H1 (cell line): ENCODE results near the gene PNMA8B. TPM values are rescaled to one million over a fixed set of nuclear protein-coding genes. Genes with fewer than 3 reads are reported as not detected.
"Not testable (repeated sequence)": the region's sequence is repeated elsewhere in the genome, so short reads cannot be mapped to it uniquely, and the experiment has no call there.

Source experiments
- CTCF ChIA-PET: fragments of 300-600 bp; sonication (Branson Sonifier 250); formaldehyde crosslinking; loops from one replicate; lab custom pipeline; 2021; ENCODE audit not compliant: partially characterized antibody; lab: Charles Lee
- POLR2A ChIA-PET: fragments of 300-600 bp; sonication (Branson Sonifier 250); formaldehyde crosslinking; loops from one replicate; lab custom pipeline; 2021; ENCODE audit warnings: inconsistent platforms; ENCODE audit not compliant: partially characterized antibody; lab: Charles Lee
- DNase-seq, 2 experiments: peaks; one replicate each; pipeline versions ENCODE4 v3.0.0 to v3.0.0-alpha.2; 2010 to 2022; ENCODE audit warnings: low spot score in 2 of 2, low read depth in 1 of 2, mixed read lengths in 1 of 2
- FAIRE-seq: peaks from 2 replicates; lab custom pipeline; 2011; peaks lifted over from hg19 to GRCh38; lab: Jason Lieb, UNC
- H2AFZ ChIP-seq: 2 replicates; pipeline ENCODE4 v1.8.1; 2012; ENCODE audit warnings: low read length, inconsistent platforms
- H2AK5ac ChIP-seq: 2 replicates; pipeline ENCODE4 v1.6.1; 2013; ENCODE audit warnings: low read depth, low read length
- H2BK120ac ChIP-seq: replicated peaks from 2 replicates; pipeline ENCODE3; 2013; ENCODE audit warnings: low read depth, low read length, inconsistent platforms
- H2BK12ac ChIP-seq: 2 replicates; pipeline ENCODE4 v1.6.1; 2013; ENCODE audit warnings: low read depth, low read length
- H2BK15ac ChIP-seq: 2 replicates; pipeline ENCODE4 v1.6.1; 2013; ENCODE audit warnings: low read length
- H2BK20ac ChIP-seq: 2 replicates; pipeline ENCODE4 v1.6.1; 2013; ENCODE audit warnings: low read length
- H2BK5ac ChIP-seq: 2 replicates; pipeline ENCODE4 v1.6.1; 2013; ENCODE audit warnings: low read depth, low read length
- H3K14ac ChIP-seq: 2 replicates; pipeline ENCODE4 v1.6.1; 2013; ENCODE audit warnings: inconsistent platforms; ENCODE audit not compliant: insufficient read length
- H3K18ac ChIP-seq: 2 replicates; pipeline ENCODE4 v1.6.1; 2013; ENCODE audit warnings: low read length; ENCODE audit errors: extremely low read depth
- H3K23ac ChIP-seq: 2 replicates; pipeline ENCODE4 v1.6.1; 2013; ENCODE audit warnings: inconsistent platforms; ENCODE audit not compliant: insufficient read length
- H3K23me2 ChIP-seq: 2 replicates; pipeline ENCODE4 v1.6.1; 2013; ENCODE audit warnings: low read depth, low read length
- H3K27ac ChIP-seq: 2 replicates; pipeline ENCODE4 v1.6.1; 2011; ENCODE audit warnings: low read depth, low read length, inconsistent platforms
- H3K27me3 ChIP-seq, 4 experiments: replicated peaks in 1 of 4; 1 replicate in 1 of 4; 2 replicates in 3 of 4; pipeline versions ENCODE4 v1.6.1 to v1.8.1; 2011 to 2013; ENCODE audit warnings: low read length in 3 of 4, mild to moderate bottlenecking in 3 of 4, inconsistent platforms in 2 of 4, mixed read lengths in 2 of 4, moderate library complexity in 1 of 4; ENCODE audit not compliant: control insufficient read depth in 3 of 4, insufficient read depth in 3 of 4; ENCODE audit errors: extremely low read depth in 1 of 4
- H3K36me3 ChIP-seq, 4 experiments: 2 replicates each; pipeline versions ENCODE4 v1.6.1 to v1.8.1; 2011 to 2013; ENCODE audit warnings: mild to moderate bottlenecking in 4 of 4, low read length in 3 of 4, moderate library complexity in 2 of 4, control low read depth in 1 of 4, inconsistent platforms in 1 of 4; ENCODE audit not compliant: insufficient read depth in 4 of 4, control insufficient read depth in 2 of 4
- H3K4ac ChIP-seq: replicated peaks from 2 replicates; pipeline ENCODE3; 2013; ENCODE audit warnings: low read length, low read depth, mixed read lengths, inconsistent platforms; ENCODE audit not compliant: insufficient read length
- H3K4me1 ChIP-seq, 4 experiments: replicated peaks in 1 of 4; 1 replicate in 1 of 4; 2 replicates in 3 of 4; pipeline versions ENCODE4 v1.6.1 to v1.8.1; 2011 to 2013; ENCODE audit warnings: low read length in 3 of 4, inconsistent platforms in 2 of 4, mixed read lengths in 1 of 4; ENCODE audit not compliant: insufficient read depth in 4 of 4, control insufficient read depth in 3 of 4
- H3K4me2 ChIP-seq, 2 experiments: 2 replicates each; pipeline versions ENCODE4 v1.6.1 to v1.8.1; 2011 to 2013; ENCODE audit warnings: low read depth in 2 of 2, low read length in 2 of 2, control low read depth in 1 of 2, inconsistent platforms in 1 of 2, mild to moderate bottlenecking in 1 of 2; ENCODE audit not compliant: insufficient read depth in 1 of 2
- H3K4me3 ChIP-seq, 4 experiments: fragments of 200-600, 300-600 bp in 1 of 4; sonication (generic), shearing (Covaris generic), sonication (Bioruptor Twin) in 1 of 4; 2 replicates each; pipeline versions ENCODE4 v1.5.1 to v1.8.1; 2011 to 2016; ENCODE audit warnings: low read length in 4 of 4, low read depth in 3 of 4, control low read depth in 2 of 4, inconsistent platforms in 2 of 4, mild to moderate bottlenecking in 2 of 4, mixed read lengths in 1 of 4, moderate library complexity in 1 of 4; ENCODE audit not compliant: insufficient read depth in 2 of 4; ENCODE audit errors: extremely low read depth in 1 of 4
- H3K56ac ChIP-seq: replicated peaks from 2 replicates; pipeline ENCODE3; 2013; ENCODE audit warnings: low read depth, mild to moderate bottlenecking, mixed read lengths, low read length, inconsistent platforms; ENCODE audit not compliant: insufficient read length
- H3K79me1 ChIP-seq: 2 replicates; pipeline ENCODE4 v1.6.1; 2013; ENCODE audit warnings: low read depth, low read length, control low read depth
- H3K79me2 ChIP-seq, 2 experiments: 2 replicates each; pipeline versions ENCODE4 v1.6.1 to v1.8.1; 2012 to 2013; ENCODE audit warnings: low read length in 2 of 2, mild to moderate bottlenecking in 2 of 2, inconsistent platforms in 1 of 2; ENCODE audit not compliant: insufficient read depth in 2 of 2, control insufficient read depth in 1 of 2
- H3K9ac ChIP-seq, 4 experiments: replicated peaks in 1 of 4; 1 replicate in 1 of 4; 2 replicates in 3 of 4; pipeline versions ENCODE4 v1.6.1 to v1.8.1; 2011 to 2013; ENCODE audit warnings: low read depth in 3 of 4, low read length in 3 of 4, control low read depth in 2 of 4, mild to moderate bottlenecking in 2 of 4, moderate library complexity in 2 of 4, inconsistent platforms in 1 of 4; ENCODE audit errors: extremely low read depth in 1 of 4
- H3K9me3 ChIP-seq, 2 experiments: 2 replicates each; pipeline versions ENCODE4 v1.6.1 to v1.8.1; 2012 to 2013; ENCODE audit warnings: mild to moderate bottlenecking in 2 of 2, moderate library complexity in 2 of 2, control low read depth in 1 of 2, inconsistent platforms in 1 of 2, low read depth in 1 of 2, low read length in 1 of 2, mixed read lengths in 1 of 2; ENCODE audit not compliant: insufficient read depth in 2 of 2
- H4K20me1 ChIP-seq, 2 experiments: replicated peaks in 1 of 2; 2 replicates each; pipeline versions ENCODE3 to v1.8.1; 2011 to 2013; ENCODE audit warnings: inconsistent platforms in 2 of 2, low read length in 2 of 2, mild to moderate bottlenecking in 1 of 2; ENCODE audit not compliant: insufficient read depth in 2 of 2, control insufficient read depth in 1 of 2
- H4K5ac ChIP-seq: 2 replicates; pipeline ENCODE4 v1.6.1; 2013; ENCODE audit warnings: low read length, low read depth, mixed read lengths, inconsistent platforms; ENCODE audit not compliant: insufficient read length
- H4K8ac ChIP-seq: 2 replicates; pipeline ENCODE4 v1.8.0; 2013; ENCODE audit warnings: mild to moderate bottlenecking, moderate library complexity, low read length, inconsistent platforms; ENCODE audit not compliant: insufficient read depth; ENCODE audit errors: extremely low read depth
- H4K91ac ChIP-seq: replicated peaks from 2 replicates; pipeline ENCODE3; 2013; ENCODE audit warnings: low read length, mixed read lengths, inconsistent platforms; ENCODE audit not compliant: insufficient read length
- WGBS, 2 experiments: shearing (Covaris generic) in 1 of 2; methylation state at CpG; one replicate each; pipeline versions ENCODE4 v1.1.6 to v1.1.7; 2013 to 2015; ENCODE audit warnings: low lambda C conversion rate in 2 of 2, mixed read lengths in 2 of 2, inconsistent platforms in 1 of 2, low coverage in 1 of 2, missing lambda C conversion rate in 1 of 2; ENCODE audit not compliant: insufficient replicate concordance in 2 of 2, insufficient coverage in 1 of 2, insufficient read length in 1 of 2; ENCODE audit errors: extremely low coverage in 1 of 2, missing lambda C conversion rate in 1 of 2; 5-methylcytosine and 5-hydroxymethylcytosine counted together
- polyA plus RNA-seq, 7 experiments: library from polyadenylated mRNA; depleted of rRNA in 3 of 7; stranded (reverse) in 5 of 7; unstranded in 2 of 7; fragments of >200 nt in 5 of 7; fragments of 200-250 nt in 2 of 7; gene quantifications; 1 replicate in 5 of 7; 2 replicates in 1 of 7; 4 replicates in 1 of 7; pipeline versions ENCODE4 v1.2.1 to v1.2.3, GENCODE V29; 2011 to 2013; ENCODE audit warnings: missing spikeins in 2 of 7, mixed read lengths in 2 of 7
- total RNA-seq: library from RNA; stranded (reverse); fragmentation: NEBNext Ultra II Directional; extraction: Animal tissue kit (Norgen Biotek cat#: 25700); gene quantifications from 2 replicates; pipeline ENCODE4 v1.2.1, GENCODE V29; 2021

The PNMA8B gene
- total and polyA plus RNA-seq, 2 of the 8 experiments (the other 6 are each of a cell fraction or from before 2014, with no cell fraction given): 0.48 to 1.4 TPM

GRCh38 chr19:46526801-46527200 lies 31.1 kb upstream of the PNMA8B start:
- H3K23ac ChIP-seq, H2BK15ac ChIP-seq, H4K5ac ChIP-seq, H2AK5ac ChIP-seq, H3K9ac ChIP-seq, H3K23me2 ChIP-seq, H3K56ac ChIP-seq, H2BK5ac ChIP-seq, H3K9me3 ChIP-seq, H3K27me3 ChIP-seq, H3K79me2 ChIP-seq, H3K4ac ChIP-seq, H3K36me3 ChIP-seq, H3K79me1 ChIP-seq, H2BK12ac ChIP-seq, FAIRE-seq, H3K18ac ChIP-seq, H4K91ac ChIP-seq, DNase-seq, H3K4me3 ChIP-seq, H4K20me1 ChIP-seq, H3K4me2 ChIP-seq, H3K27ac ChIP-seq, H2AFZ ChIP-seq, H3K14ac ChIP-seq, H4K8ac ChIP-seq, H2BK20ac ChIP-seq, H2BK120ac ChIP-seq: not testable (repeated sequence)
- 87% methylated on average over 5 of the region's 18 CpGs; no CpG with 5 or more reads in 1 of the 2 experiments for WGBS, 2 experiments
- ChIA-PET CTCF (interaction anchor here (1.6 to 9.2 kb wide), 9 partner anchors 10 to 227 kb away, joined by 3 to 100 read pairs (median 6); partner anchors contain the start of gene CALM3), POLR2A (interaction anchor here (0.9 kb wide), 1 partner anchor 25 kb away, joined by 3 read pairs; no protein-coding TSS in a partner anchor)
- H3K4me1 ChIP-seq: peaks cover 5 to 22% (median 12%) of the 10 kb centered on the region in 4 experiments
